CD4-positive, alpha-beta T cell treated with Interleukin-4 for 4 hours (primary cell): Measurements from ENCODE around the gene LIMS4.
"Not testable (repeated sequence)": the region's sequence is repeated elsewhere in the genome, so short reads cannot be mapped to it uniquely, and the experiment has no call there.

ENCODE experiments used
- DNase-seq: peaks from one replicate; pipeline ENCODE4 v3.0.0-alpha.2; 2020

Gene LIMS4

GRCh38 chr2:110449127-110449947 lies 23.3 kb downstream of the LIMS4 start:
- DNase-seq: not testable (repeated sequence)

- not testable (repeated sequence) for DNase-seq
Measured at GRCh38 chr2:110446644-110447043, 26.0 kb downstream of the LIMS4 start.

- not testable (repeated sequence) for DNase-seq
Measured at GRCh38 chr2:110443305-110444005, 29.2 kb downstream of the LIMS4 start.

GRCh38 chr2:110441905-110442304 lies 30.7 kb downstream of the LIMS4 start:
- not testable (repeated sequence) for DNase-seq

GRCh38 chr2:110434565-110434964 lies 38.1 kb downstream of the LIMS4 start:
- DNase-seq: not testable (repeated sequence)

GRCh38 chr2:110425725-110426124 lies 46.9 kb downstream of the LIMS4 start:
- not testable (repeated sequence) for DNase-seq

GRCh38 chr2:110424421-110424820 lies 48.2 kb downstream of the LIMS4 start:
- DNase-seq: not testable (repeated sequence)

GRCh38 chr2:110423574-110423962 lies 49.0 kb downstream of the LIMS4 start:
- not testable (repeated sequence) for DNase-seq

GRCh38 chr2:110422852-110423573 lies 49.6 kb downstream of the LIMS4 start:
- DNase-seq: not testable (repeated sequence)

GRCh38 chr2:110420641-110421354 lies 51.8 kb downstream of the LIMS4 start:
- not testable (repeated sequence) for DNase-seq

- DNase-seq: not testable (repeated sequence)
Measured at GRCh38 chr2:110407142-110407541, 65.5 kb downstream of the LIMS4 start.

GRCh38 chr2:110404988-110405387 lies 67.6 kb downstream of the LIMS4 start:
- not testable (repeated sequence) for DNase-seq

GRCh38 chr2:110404246-110404645 lies 68.4 kb downstream of the LIMS4 start:
- DNase-seq: not testable (repeated sequence)

- DNase-seq: not testable (repeated sequence)
Measured at GRCh38 chr2:110401001-110401618, 71.5 kb downstream of the LIMS4 start.

GRCh38 chr2:110399378-110399777 lies 73.2 kb downstream of the LIMS4 start:
- not testable (repeated sequence) for DNase-seq

GRCh38 chr2:110395990-110396389 lies 76.6 kb downstream of the LIMS4 start:
- DNase-seq: not testable (repeated sequence)
